HepG2 (cell line): Measurements from ENCODE around the gene RHBDD1. TPM values are rescaled to one million over a fixed set of nuclear protein-coding genes. Genes with fewer than 3 reads are reported as not detected.

ENCODE experiments used
- ARNT ChIP-seq: fragments of 450-650 bp; IDR thresholded peaks from 2 replicates; pipeline ENCODE4 v1.6.1; 2017
- EHMT2 ChIP-seq: fragments of 200-600 bp; sonication (generic); IDR thresholded peaks from 2 replicates; pipeline ENCODE4 v1.7.0; 2017; ENCODE audit warnings: antibody characterized with exemption, low read depth, low read length, borderline replicate concordance
- EZH2 ChIP-seq: conservative IDR thresholded peaks from 2 replicates; pipeline ENCODE4 v1.6.1; 2012; ENCODE audit warnings: mild to moderate bottlenecking, low read depth, low read length, moderate library complexity
- FOXP1 ChIP-seq, 2 experiments: fragments of 450-650 bp in 1 of 2; IDR thresholded peaks; 2 replicates each; pipeline ENCODE4 v1.6.1; 2017 to 2018; ENCODE audit warnings: antibody characterized with exemption in 1 of 2
- GATA4 ChIP-seq: sonication (generic); IDR thresholded peaks from 2 replicates; pipeline ENCODE4 v1.6.1; 2016; ENCODE audit warnings: antibody characterized with exemption, low read depth, borderline replicate concordance
- GATAD1 ChIP-seq: IDR thresholded peaks from 2 replicates; pipeline ENCODE4 v1.6.1; 2016; ENCODE audit warnings: missing genetic modification reagents, missing compliant biosample characterization
- GATAD2A ChIP-seq: IDR thresholded peaks from 2 replicates; pipeline ENCODE4 v1.6.1; 2016
- HHEX ChIP-seq: IDR thresholded peaks from 2 replicates; pipeline ENCODE4 v1.6.1; 2016; ENCODE audit warnings: control low read depth
- HNRNPH1 ChIP-seq: fragments of 200-400 bp; formaldehyde crosslinking; optimal IDR thresholded peaks from 2 replicates; pipeline ENCODE3; 2017; ENCODE audit warnings: mild to moderate bottlenecking, low read depth, low read length
- HNRNPL ChIP-seq: fragments of 200-400 bp; formaldehyde crosslinking; IDR thresholded peaks from 2 replicates; pipeline ENCODE4 v1.6.1; 2017; ENCODE audit warnings: mild to moderate bottlenecking, low read depth, low read length
- HOXD1 ChIP-seq: sonication (generic); formaldehyde crosslinking; IDR thresholded peaks from 2 replicates; pipeline ENCODE4 v1.5.0; 2020; ENCODE audit warnings: missing genetic modification reagents
- LCORL ChIP-seq, 2 experiments: fragments of 450-650 bp in 1 of 2; sonication (generic) in 1 of 2; formaldehyde crosslinking in 1 of 2; IDR thresholded peaks; 2 replicates each; pipeline versions ENCODE4 v1.5.0 to v1.6.1; 2017 to 2020; ENCODE audit warnings: antibody characterized with exemption in 1 of 2, missing genetic modification reagents in 1 of 2
- NFATC3 ChIP-seq: sonication (generic); formaldehyde crosslinking; IDR thresholded peaks from 2 replicates; pipeline ENCODE4 v1.5.1; 2020; ENCODE audit warnings: mild to moderate bottlenecking, missing genetic modification reagents
- NFIB ChIP-seq: sonication (generic); formaldehyde crosslinking; IDR thresholded peaks from 2 replicates; pipeline ENCODE4 v1.9.0; 2021; ENCODE audit warnings: missing genetic modification reagents, mild to moderate bottlenecking, borderline replicate concordance
- NFYC ChIP-seq: IDR thresholded peaks from 2 replicates; pipeline ENCODE4 v1.6.1; 2016; ENCODE audit warnings: missing genetic modification reagents, missing compliant biosample characterization
- RAD51 ChIP-seq: fragments of 450-650 bp; IDR thresholded peaks from 2 replicates; pipeline ENCODE4 v1.6.1; 2016; ENCODE audit warnings: borderline replicate concordance
- TEAD2 ChIP-seq: sonication (generic); formaldehyde crosslinking; IDR thresholded peaks from 2 replicates; pipeline ENCODE4 v1.9.0; 2021; ENCODE audit warnings: missing genetic modification reagents
- ZFP36L1 ChIP-seq: sonication (generic); formaldehyde crosslinking; IDR thresholded peaks from 2 replicates; pipeline ENCODE4 v1.8.0; 2022; ENCODE audit warnings: mild to moderate bottlenecking, missing genetic modification reagents, moderate library complexity
- ZFP90 ChIP-seq: sonication (generic); formaldehyde crosslinking; IDR thresholded peaks from 2 replicates; pipeline ENCODE4 v1.8.0; 2022; ENCODE audit warnings: missing genetic modification reagents, mild to moderate bottlenecking, inconsistent platforms, borderline replicate concordance
- ZMAT3 ChIP-seq: sonication (generic); formaldehyde crosslinking; conservative IDR thresholded peaks from 2 replicates; pipeline ENCODE4 v1.7.0; 2021; ENCODE audit warnings: missing genetic modification reagents
- ZNF138 ChIP-seq: sonication (generic); formaldehyde crosslinking; IDR thresholded peaks from 2 replicates; pipeline ENCODE4 v1.5.0; 2020; ENCODE audit warnings: mild to moderate bottlenecking, low read depth, missing genetic modification reagents
- ZNF207 ChIP-seq: fragments of 450-650 bp; IDR thresholded peaks from 2 replicates; pipeline ENCODE4 v1.6.1; 2016; ENCODE audit warnings: antibody characterized with exemption, borderline replicate concordance
- ZNF235 ChIP-seq: sonication (generic); formaldehyde crosslinking; IDR thresholded peaks from 2 replicates; pipeline ENCODE4 v1.8.1; 2023; ENCODE audit warnings: mild to moderate bottlenecking, missing genetic modification reagents, borderline replicate concordance
- ZNF547 ChIP-seq: sonication (generic); formaldehyde crosslinking; IDR thresholded peaks from 2 replicates; pipeline ENCODE4 v1.5.1; 2020; ENCODE audit warnings: mild to moderate bottlenecking, missing genetic modification reagents
- ZNF777 ChIP-seq: sonication (generic); formaldehyde crosslinking; IDR thresholded peaks from 2 replicates; pipeline ENCODE4 v1.4.0; 2020; ENCODE audit warnings: missing genetic modification reagents
- ZNF883 ChIP-seq: sonication (generic); formaldehyde crosslinking; IDR thresholded peaks from 2 replicates; pipeline ENCODE4 v1.5.1; 2020; ENCODE audit warnings: mild to moderate bottlenecking, missing genetic modification reagents; ENCODE audit errors: not compliant biosample characterization
- ZSCAN12 ChIP-seq: sonication (generic); formaldehyde crosslinking; IDR thresholded peaks from 2 replicates; pipeline ENCODE4 v1.9.0; 2021; ENCODE audit warnings: mild to moderate bottlenecking, missing genetic modification reagents
- polyA plus RNA-seq, 8 experiments: library from polyadenylated mRNA; depleted of rRNA in 3 of 8; stranded (reverse) in 7 of 8; unstranded in 1 of 8; fragments of >200 nt; fragmentation: Illumina TruSeq in 4 of 8; extraction: Trizol in 4 of 8; gene quantifications; 2 replicates each; pipeline versions ENCODE4 v1.2.1 to v1.2.3, GENCODE V29; 2011 to 2016; ENCODE audit warnings: low read depth in 4 of 8, missing spikeins in 1 of 8, mixed read lengths in 1 of 8; ENCODE audit not compliant: insufficient read depth in 1 of 8
- total RNA-seq, 5 experiments: library from RNA; depleted of rRNA; stranded (reverse); fragments of >200 nt; fragmentation: Illumina TruSeq; extraction: Trizol; gene quantifications; 2 replicates each; pipeline ENCODE4 v1.2.3, GENCODE V29; 2016; ENCODE audit warnings: low read depth in 1 of 5
- TF ChIP-seq, protein P1 (sequence below): sonication (generic); formaldehyde crosslinking; IDR thresholded peaks from 2 replicates; pipeline ENCODE4 v1.8.0; 2022; ENCODE audit warnings: missing genetic modification reagents, mild to moderate bottlenecking, moderate library complexity, borderline replicate concordance
- TF ChIP-seq, protein P2 (sequence below): IDR thresholded peaks from 2 replicates; pipeline ENCODE4 v1.6.1; 2016; ENCODE audit warnings: low read depth

Gene RHBDD1
- total and polyA plus RNA-seq, 2 of the 13 experiments (the other 11 are each of a cell fraction or from before 2014, with no cell fraction given) = 8.2 to 9.5 TPM

DNA sequence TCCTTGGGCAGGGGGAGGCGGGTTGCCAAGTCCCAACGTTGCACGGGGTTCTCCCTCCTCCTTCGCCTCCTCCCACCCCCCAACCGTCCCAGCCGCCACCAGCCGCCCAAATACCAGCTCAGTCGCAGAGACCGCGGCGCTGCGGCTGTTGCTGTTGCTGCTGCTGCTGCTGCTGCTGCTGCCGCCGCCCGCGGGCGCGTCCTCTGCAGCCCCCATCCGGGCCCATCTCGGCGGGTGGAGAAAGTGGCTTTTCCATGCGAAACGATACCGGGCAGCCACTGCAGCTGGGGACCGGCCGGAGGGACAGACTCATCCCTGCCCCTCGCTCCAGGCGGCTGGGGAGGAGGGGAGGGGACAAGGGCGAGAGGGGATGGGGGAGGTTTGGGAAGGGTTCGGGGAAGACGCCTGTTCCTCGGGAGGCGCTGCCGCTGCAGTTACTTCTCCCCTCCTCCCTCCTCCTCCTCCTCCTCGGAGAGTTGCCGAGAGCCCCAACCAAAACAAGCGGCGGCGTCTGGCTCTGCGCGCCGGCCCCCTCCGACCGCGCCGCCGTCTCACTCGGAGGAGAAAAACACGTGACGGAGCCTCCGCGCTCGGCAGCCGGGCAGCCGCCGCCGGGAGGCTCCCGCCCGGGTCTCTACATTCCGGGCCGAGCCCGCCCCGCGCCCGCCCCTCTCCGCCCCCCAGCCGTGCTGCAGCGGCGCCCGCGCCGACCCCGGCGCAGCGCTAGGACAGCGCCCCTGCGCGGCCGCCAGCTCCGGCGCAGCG lies 36.5 kb upstream of the RHBDD1 start, which contains the start of gene IRS1 (continued):
- TF ChIP-seq ZNF547 (CRISPR knock-in tag) (no peak; the same call in 1 of the 2 replicates), ZNF777 (CRISPR knock-in tag) (no peak; the same call in none of the 2 replicates), LCORL (IDR thresholded peaks at IDR 0.05) (no peak), LCORL (CRISPR knock-in tag; IDR thresholded peaks at IDR 0.05) (0 out of 2 replicates have a peak, but pooled peaks have one; percentile 34), HOXD1 (CRISPR knock-in tag) (0 out of 2 replicates have a peak, but pooled peaks have one; percentile 37), HNRNPH1 (no peak), HNRNPL (no peak), ZNF883 (CRISPR knock-in tag) (no peak), ARNT (no peak), ZSCAN12 (CRISPR knock-in tag) (no peak), ZFP90 (0 out of 2 replicates have a peak, but pooled peaks have one; percentile 66), GATAD1 (peak; percentile 39; the same call in 1 of the 2 replicates), EHMT2 (no peak), EZH2 (no peak), GATA4 (no peak), ZNF138 (no peak), NFATC3 (CRISPR knock-in tag) (no peak), ZMAT3 (CRISPR knock-in tag) (peak; percentile 85), ZFP36L1 (CRISPR knock-in tag) (no peak), FOXP1 (IDR thresholded peaks at IDR 0.05) (no peak), FOXP1 (CRISPR knock-in tag; IDR thresholded peaks at IDR 0.05) (no peak), NFIB (CRISPR knock-in tag) (no peak), HHEX (CRISPR knock-in tag) (no peak), ZNF235 (no peak), NFYC (CRISPR knock-in tag) (no peak), TEAD2 (CRISPR knock-in tag) (no peak), GATAD2A (CRISPR knock-in tag) (peak; percentile 28), RAD51 (no peak), ZNF207 (no peak)
- TF ChIP-seq, protein P1, sequence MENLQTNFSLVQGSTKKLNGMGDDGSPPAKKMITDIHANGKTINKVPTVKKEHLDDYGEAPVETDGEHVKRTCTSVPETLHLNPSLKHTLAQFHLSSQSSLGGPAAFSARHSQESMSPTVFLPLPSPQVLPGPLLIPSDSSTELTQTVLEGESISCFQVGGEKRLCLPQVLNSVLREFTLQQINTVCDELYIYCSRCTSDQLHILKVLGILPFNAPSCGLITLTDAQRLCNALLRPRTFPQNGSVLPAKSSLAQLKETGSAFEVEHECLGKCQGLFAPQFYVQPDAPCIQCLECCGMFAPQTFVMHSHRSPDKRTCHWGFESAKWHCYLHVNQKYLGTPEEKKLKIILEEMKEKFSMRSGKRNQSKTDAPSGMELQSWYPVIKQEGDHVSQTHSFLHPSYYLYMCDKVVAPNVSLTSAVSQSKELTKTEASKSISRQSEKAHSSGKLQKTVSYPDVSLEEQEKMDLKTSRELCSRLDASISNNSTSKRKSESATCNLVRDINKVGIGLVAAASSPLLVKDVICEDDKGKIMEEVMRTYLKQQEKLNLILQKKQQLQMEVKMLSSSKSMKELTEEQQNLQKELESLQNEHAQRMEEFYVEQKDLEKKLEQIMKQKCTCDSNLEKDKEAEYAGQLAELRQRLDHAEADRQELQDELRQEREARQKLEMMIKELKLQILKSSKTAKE (CRISPR knock-in tag) = 0 out of 2 replicates have a peak, but pooled peaks have one; percentile 4
- TF ChIP-seq, protein P2, sequence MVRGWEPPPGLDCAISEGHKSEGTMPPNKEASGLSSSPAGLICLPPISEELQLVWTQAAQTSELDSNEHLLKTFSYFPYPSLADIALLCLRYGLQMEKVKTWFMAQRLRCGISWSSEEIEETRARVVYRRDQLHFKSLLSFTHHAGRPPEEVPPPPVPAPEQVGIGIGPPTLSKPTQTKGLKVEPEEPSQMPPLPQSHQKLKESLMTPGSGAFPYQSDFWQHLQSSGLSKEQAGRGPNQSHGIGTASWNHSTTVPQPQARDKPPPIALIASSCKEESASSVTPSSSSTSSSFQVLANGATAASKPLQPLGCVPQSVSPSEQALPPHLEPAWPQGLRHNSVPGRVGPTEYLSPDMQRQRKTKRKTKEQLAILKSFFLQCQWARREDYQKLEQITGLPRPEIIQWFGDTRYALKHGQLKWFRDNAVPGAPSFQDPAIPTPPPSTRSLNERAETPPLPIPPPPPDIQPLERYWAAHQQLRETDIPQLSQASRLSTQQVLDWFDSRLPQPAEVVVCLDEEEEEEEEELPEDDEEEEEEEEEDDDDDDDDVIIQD (CRISPR knock-in tag) = no peak
